HPDE6-E6E7 (cell line): ENCODE data around the gene GET4.
"Not testable (repeated sequence)": the region's sequence is repeated elsewhere in the genome, so short reads cannot be mapped to it uniquely, and the experiment has no call there.

ENCODE experiments used
- DNase-seq: peaks from one replicate; pipeline ENCODE4 v3.0.0; 2011; ENCODE audit warnings: missing footprints; ENCODE audit errors: extremely low spot score

GET4 gene

DNA sequence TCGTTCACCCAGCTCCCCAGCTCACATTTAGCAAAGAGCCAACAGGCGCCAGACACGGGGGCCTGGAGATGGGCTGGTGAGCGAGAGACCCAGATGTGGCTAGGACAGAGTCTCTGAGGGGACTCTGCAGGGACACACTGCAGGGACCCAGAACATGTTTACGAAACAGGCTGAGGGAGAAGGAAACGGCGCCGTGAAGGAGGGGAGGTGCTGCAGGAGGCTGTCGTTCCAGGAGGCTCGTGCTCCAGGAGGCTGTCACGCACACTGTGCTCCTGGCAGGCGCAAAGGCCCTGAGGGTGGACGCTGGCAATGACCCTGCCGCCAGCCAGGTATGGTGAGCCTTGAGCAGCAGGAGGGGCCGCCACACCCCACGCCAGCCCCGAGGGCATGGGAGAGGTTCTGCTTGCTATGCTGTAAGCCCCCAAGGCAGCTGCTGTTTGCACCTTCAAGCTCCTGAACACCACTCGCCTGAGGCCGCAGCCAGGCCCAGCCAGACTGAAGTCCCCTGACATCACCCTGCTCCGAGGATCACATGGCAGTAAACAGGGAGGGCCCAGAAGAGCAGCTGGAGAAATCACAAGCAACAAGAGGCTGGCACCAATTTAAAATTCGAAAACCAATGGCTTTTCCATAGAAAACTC lies 50.8 kb downstream of the GET4 start:
- no peak for DNase-seq

DNA sequence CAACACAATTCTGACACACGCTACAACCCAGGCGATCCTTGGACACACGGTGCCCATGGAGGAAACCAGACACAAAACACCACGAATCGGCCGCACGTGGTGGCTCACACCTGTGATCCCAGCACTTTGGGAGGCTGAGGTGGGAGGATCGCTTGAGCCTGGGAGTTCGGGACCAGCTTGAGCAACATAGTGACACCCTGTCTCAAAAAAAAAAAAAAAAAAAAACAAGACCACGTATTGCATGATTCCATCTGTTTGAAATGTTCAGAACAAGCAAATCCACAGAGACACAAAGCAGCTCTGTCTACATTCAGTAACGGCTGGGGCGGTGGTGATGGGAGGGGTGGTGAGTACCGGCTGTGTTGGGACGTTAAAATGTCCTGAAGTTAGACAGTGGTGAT lies 53.0 kb downstream of the GET4 start:
- DNase-seq, result no peak

DNA sequence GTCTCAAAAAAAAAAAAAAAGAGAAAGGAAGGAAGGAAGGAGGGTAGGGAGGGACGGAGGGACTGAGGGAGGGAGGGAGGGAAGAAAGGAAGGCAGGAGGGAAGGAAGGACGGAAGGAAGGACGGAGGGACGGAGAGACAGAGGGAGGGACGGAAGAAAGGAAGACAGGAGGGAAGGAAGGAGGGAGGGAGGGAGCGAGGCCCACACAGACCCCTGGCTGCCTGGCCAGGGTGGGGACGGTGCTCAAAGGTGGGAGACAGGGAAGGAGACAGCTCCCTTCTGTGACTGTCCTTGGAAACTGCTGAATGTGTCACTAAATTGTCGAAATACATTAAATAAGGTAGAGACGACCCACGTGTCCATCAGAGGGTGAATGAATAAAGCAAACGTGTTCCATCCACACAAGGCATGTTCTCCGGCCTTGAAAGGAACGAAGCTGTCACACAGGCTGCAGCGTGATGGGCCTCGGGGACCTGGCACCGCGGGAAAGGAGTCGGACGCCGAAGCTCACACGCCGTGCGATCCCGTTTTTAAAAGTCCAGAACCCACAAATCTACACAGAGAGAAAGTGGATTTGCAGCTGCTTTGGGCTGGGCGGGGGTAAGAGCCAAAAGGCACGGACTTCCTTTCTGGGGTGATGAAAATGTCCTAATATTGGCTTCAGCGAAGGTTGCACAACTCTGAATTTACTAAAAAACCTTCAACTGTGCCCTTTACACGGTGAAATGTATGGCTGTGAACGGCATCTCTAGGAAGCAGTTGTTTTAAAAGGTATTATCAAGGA lies 54.8 kb downstream of the GET4 start:
- no peak for DNase-seq

GRCh38 chr7:931871-932650 lies 55.7 kb downstream of the GET4 start:
- no peak for DNase-seq

DNA sequence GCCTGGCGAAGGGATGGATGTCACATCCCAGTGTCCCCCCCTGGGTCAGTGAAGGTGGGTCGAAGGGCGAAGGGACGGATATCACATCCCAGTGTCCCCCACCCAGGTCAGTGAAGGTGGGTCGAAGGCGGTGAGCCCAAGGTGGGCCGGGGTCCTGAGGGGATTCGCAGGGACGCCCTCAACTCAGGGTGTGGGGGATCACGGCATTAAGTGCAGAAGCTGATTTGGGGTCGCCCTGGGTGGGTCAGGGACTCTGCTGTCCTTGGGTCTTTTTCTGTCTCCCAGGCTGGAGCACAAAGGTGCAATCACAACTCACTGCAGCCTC lies 56.3 kb downstream of the GET4 start:
- no peak for DNase-seq

GRCh38 chr7:934469-935163 lies 58.3 kb downstream of the GET4 start:
- DNase-seq, result no peak

DNA sequence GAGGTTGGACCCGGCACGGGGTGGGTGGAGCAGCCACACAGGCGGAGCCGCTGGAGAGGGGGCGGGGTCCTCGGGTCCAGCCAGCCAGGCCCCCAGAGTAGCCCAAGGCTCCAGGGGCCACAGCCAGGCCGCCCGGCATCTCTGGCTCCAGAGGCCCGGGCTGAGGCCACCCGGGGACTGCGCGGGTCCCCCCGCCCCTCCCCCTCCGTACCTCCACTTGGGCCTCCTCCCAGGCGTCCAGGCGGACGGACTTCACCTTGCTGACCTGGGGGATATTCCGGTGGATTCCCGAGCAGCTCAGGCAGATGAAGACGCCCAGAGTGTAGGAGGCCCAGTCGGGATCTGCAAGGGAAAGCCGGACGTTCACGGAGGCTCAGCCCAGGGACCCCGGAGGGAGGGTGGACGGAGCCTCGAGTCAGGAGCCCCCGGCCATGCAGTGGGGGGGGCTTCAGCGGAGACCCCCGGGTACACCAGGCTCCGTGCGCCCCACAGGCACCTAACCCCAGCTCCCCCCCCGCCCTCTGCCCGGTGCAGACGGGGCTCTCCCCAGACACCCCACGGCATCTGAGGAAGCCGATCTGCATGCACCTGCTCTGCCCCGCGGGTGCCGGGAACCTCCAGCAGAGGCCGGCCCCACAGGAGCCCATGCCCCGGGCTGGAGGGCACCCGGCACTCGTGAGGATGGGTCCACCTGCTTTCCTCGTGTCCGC lies 59.0 kb downstream of the GET4 start:
- DNase-seq, result no peak

GRCh38 chr7:935874-936385 lies 59.6 kb downstream of the GET4 start:
- DNase-seq, result no peak

GRCh38 chr7:936386-937054 lies 60.2 kb downstream of the GET4 start:
- peak; percentile 91 for DNase-seq

DNA sequence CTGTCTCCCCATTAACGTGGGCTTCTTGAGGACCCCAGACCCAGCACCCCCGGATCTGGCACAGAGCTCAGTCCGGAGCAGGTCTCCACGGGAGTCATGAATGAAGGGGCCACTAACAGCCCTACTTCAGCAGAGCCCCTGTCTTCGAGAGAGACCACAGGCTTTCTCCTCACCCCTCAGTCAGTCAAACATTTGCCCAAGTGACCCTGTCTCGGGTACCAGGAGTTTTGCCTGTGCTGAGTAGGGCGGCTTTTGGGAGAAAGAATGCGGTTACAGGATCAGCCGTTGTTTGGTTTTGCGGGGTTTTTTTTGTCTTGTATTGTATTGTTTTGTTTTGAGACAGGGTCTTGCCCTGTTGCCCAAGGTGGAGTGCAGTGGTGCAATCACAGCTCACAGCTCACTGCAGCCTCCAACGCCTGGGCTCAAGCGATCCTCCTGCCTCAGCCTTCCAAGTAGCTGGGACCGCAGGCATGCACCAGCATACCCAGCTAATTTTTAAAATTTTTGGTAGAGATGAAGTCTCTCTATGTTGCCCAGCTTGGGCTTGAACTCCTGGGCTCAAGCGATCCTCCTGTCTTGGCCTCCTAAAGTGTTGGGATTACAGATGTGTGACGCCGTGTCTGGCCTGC lies 61.6 kb downstream of the GET4 start:
- no peak for DNase-seq

DNA sequence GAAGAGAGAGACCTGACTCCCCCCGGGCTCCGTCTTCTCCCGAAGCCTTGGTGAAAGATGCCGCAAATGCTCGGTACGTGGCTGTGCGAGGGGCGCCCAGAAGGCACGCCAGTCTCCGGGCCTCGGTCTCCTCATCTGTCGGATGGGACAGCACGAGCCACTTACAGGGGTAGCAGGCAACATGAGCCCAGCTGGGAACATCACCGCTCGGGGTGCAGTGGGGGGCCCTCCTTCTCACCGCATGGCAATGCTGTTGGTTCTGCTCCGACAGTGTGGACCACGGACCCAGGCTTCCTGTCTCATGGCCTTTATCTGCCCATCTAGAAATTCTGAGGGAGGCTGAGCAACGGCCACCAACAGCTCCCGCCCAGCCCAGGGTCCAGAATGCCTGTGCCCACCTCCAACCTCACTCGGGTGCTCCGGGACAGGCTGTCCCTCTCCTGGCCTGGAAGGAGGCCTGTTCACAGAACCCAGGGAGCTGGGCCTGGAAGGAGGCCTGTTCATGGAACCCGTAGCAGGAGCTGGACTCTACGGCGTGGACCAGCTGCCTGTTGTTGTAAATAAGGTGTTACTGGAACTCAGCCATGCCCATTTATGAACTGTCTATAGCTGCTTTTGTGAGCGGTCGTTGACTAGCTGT lies 62.3 kb downstream of the GET4 start:
- no peak for DNase-seq

GRCh38 chr7:939843-940242 lies 63.5 kb downstream of the GET4 start:
- no peak for DNase-seq

GRCh38 chr7:940599-941408 lies 64.5 kb downstream of the GET4 start:
- DNase-seq, result no peak

- DNase-seq, result not testable (repeated sequence)
Measured at GRCh38 chr7:943793-944192, 67.4 kb downstream of the GET4 start.

GRCh38 chr7:944744-945143 lies 68.4 kb downstream of the GET4 start:
- DNase-seq, result no peak

DNA sequence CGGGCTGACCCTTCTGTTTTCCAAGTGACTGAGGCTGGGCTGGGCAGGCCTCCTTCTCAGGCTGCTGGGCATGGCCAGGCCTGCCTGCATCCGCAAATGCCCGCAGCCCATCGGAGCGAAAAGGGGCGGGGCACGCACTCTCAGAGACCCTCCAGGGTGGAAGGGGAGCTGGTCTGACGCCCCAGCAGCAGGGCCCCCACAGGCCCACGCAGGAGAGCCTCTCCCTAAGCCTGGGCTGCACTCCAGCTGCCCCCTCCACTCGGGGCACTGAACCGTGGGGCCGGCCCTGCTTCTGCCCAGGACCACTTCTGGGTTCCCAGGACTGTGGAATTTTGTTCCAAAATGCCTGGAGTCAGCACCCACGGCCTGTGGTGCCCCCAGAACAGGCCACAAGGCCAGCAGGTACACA lies 68.8 kb downstream of the GET4 start:
- no peak for DNase-seq

DNA sequence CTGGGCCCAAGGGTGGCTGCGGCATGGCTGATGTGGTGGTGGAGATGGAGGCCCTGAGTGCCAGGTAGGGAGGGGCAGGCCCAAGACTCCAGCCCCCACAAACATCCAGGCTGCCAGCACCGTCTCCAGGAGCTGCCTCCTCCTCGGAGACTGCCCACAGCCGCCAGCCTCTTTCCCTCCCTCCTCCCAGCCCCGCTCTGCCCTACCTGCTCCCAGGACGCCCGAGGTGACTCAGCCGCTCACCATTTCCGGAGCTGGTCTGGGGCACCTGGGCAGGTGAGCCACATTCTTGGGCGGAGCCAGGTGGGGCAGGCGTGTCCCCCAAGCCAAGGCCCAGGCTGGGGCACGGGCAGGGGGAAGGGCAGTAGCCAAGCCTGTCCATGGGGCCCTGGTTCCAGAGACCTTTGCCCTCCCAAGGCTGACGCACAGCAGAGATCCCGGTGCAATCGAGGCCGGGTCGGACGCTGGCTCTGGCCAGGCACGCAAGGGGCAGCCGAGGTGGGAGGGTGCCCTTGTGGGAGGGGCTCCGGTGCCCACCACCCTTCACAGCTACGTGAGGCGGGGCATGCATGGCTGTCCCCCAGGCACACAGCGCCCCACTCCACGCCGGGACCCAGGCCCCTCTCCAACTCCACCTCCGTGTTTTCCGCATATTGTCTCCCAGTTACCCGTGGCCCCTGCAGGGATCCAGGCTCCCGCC lies 69.4 kb downstream of the GET4 start:
- peak; percentile 98 for DNase-seq
